ENCODE data around the gene SLC6A5.
A peak's percentile ranks its signal among the peaks of the same experiment; 100 is the strongest.

SLC6A5 gene

DNA sequence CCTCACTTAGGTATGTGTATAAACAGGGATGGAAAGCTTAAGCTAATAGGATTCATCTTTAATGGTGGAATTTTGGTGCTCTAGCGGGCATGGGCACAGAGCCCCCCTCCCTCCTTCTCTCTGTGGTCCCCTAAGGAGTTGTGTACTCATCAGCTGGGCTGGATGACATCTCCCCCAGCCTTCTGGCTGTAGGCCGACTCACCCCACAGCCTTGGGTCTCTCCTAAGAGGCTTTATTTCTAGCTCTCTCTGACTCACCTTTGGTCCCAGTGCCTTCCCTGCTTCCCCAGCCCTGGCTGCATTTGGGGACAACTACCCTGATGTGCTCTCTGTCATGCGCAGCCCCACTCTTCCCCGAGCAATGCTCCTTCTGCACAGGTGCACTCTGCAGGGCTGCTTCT is 26.9 kb downstream of the SLC6A5 start:
- DNase-seq = no peak

DNA sequence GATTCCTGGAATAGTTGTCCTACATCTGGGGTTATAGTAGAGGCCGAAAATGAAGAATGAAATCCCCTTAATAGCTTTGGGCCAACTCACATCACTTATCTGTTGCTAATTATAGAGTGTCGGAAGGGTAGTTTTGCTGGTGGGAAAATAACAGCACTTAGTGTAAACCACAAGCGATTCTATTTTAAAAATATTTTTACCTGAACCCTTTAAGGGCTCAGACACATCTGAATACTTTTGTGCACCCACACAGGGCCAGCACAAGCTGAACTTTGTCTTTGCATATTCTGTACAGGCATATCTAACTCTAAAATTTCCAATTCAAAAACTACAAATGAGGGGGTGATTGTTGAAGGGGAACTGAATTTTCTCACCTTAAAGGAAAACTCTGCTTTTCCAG is 27.6 kb downstream of the SLC6A5 start:
- no peak for DNase-seq

DNA sequence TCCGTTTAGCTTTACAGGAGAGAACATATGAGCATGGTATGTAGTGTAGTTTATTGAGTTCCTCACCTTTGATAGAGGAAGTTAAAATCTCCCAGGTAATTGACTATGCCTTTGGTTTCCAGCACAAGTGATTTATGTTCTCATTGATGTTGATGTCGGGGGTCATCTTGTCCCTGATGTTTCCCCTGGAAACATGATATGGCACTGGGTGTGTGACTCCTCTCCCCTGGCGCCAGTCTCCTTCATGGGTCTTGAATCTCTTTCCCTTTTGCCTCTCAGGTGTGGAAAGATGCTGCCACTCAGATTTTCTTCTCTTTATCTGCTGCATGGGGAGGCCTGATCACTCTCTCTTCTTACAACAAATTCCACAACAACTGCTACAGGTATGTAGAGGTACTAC is 28.3 kb downstream of the SLC6A5 start:
- DNase-seq = no peak

DNA sequence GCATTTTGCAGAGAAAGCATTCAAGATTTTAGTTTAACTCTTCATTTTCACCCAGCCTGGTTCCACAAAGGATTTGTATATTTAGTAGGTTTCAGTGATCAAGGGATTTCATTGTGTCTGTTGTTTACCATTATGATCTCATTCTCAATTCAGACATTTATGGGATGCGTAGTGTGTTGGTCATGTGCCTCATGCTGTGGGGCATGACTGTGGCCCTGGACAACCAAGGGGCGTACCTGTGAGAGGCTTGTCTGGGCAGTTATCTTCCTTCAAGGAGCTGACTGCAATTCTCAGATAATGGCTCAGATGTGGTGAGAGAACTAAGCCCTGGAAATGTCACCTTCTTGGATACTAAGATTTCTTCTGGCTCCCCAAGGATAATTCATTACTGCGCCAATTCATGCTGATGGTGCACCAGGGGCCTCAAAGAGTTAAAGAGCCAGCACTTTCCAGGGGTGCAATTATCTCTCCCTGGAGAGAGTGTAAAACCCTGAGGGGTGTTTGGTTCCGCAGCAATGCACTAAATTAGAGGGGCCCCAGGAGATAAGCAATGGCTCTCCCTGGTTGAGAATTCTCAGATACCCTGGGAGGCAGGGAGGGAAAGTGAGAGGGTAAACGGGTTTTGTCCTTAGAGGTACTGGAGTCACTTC is 32.2 kb downstream of the SLC6A5 start:
- DNase-seq = no peak

DNA sequence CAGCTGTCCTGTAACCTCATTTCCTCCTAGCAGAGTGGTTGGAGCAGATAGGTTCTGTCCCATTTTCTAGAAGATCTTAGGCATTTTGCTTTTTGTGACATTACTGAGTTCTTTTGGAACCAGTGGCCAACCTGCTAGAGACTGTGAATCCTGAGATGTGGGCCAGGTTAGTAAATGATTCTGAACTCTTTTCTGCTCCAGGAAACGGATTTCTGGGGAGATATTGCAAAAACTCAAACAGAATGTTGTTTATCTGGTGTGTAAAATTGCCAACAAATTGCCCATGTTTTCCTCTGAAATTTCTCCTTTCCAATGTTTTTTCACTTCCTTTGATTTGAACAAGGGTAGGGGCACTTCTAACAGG is 32.7 kb downstream of the SLC6A5 start:
- DNase-seq = no peak

DNA sequence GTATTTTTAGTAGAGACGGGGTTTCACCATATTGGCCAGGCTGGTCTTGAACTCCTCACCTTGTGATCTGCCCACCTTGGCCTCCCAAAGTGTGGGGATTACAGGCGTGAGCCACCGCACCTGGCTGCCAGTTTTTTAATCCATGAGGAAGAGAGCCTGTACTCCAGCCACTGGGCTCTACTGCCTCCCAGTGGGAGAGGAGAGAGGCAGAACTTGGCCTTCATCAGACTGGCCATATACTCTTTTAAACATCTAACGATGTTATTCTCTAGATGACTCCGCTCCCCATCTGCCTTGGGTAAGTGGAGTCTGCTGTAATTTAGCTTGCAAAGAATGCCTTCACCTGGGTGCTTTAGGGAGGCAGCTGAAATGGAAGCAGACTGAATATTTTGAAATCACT is 34.6 kb downstream of the SLC6A5 start:
- DNase-seq = no peak

DNA sequence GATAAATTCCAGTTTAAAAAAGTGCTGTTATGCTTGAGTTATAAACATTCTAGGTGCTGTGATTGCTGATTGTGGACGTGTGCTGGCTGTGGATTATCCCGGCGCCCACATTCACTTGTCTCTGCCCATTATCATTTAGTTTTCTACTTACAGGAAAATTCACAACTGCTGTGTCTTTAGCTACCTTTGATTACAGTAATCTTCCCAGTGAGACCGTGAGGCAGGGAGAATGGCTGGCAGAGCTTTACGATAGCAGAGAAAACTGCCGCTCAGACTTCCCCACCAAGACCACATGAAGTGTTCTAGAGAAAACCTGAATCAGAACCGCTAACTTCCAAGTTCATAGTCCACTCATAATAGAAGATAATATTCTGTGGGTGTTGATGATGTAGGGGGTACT is 35.4 kb downstream of the SLC6A5 start:
- DNase-seq = no peak

DNA sequence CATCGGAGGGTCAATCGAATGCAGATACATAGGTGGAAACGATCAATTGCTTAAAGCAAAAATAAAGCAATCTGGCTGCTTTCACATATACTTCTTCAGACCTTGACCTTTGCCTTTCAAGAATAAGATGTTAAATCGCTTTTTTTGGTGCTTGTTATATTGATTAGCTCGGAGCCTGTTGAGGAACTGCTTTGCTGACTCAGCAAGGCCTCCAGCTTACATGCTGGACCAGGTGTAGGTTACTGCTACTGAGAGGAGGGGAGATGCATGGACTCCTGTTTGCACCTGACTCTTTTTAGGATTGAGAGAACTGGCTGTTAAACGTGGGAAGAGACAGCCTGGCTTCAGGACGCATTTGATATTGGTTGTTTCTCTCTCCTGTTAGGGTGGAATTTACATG is 38.7 kb downstream of the SLC6A5 start:
- DNase-seq = no peak

DNA sequence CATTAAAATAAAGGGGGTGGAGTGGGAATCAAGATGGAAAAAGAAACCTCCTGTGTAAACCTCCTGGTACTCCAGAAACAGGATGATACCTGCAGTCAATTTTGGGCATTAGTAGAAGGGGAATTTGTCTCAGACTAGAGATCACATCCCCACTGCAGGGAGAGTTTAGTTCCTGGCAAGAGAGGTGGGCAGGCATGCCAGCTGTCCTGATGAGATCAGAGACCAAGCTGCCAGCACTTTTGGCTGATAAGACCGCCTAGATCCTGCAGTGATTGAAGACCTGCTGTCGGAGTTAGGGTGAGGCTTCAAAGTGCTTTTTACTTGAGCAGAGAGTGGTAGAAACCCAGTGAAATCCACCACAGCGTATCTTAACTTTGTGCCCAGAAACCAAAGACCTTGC is 40.3 kb downstream of the SLC6A5 start:
- DNase-seq = no peak

DNA sequence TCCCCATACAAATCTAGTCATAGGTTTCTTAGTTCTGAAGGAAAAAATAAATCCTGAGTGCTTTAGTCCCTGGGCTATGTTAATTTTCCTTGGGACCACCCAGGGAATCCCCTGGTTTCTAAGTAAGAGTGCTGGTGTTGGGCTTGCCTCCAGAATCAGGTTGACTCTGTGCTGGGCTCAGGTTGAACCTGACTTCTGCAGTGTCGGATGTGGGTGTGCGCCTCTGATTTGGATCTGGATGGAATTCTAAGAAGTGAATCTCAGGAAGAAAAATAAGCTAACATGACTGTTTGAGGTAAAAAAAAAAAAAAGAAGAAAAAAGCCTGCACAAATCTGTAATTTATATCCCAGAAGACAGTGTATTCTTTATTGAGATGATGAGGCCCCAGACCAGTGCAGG is 41.0 kb downstream of the SLC6A5 start:
- no peak for DNase-seq

DNA sequence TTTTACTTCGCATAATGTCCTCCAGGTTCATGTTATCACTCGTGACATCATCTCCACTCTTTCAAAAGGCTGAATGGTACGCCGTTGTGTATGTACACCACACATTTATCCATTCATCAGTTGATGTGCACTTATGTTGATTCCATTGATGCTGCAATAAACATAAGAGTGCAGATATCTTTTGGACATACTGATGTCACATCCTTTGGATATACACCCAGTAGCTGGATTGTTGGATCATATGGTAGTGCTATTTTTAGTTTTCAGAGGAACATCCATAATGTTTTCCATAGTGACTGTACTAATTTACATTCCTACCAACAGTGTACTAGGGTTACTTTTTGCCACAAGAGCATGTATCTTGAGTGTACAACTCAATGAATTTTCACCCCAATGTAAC is 45.0 kb downstream of the SLC6A5 start:
- no peak for DNase-seq

DNA sequence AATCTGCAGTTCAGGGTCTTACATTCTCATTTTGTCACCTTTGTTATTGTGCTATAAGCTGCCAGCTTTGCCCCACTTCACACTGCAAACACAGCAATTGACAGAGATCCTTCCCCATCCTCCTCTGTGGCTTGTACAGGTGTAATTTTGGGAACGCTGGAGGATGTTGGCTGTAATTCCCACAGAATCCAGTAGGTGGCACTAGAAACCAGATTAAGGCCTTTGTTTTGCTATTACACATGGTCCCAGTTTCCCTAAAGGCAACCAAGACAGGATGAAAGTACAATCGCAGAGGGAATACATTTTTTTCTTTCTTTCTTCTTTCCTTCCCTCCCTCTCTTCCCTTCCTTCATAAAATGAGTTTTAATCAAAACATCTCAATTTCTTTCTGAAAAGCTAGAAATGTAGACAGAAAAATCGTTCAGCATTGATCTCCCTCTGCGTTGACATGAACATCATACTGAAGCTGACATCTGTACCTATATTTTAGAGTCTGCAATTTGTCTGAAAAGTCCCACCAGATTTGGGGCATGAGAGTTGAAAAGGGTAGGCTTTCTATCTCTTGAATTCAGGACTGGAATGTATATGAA is 48.7 kb downstream of the SLC6A5 start:
- peak; percentile 27 to 50 for DNase-seq

DNA sequence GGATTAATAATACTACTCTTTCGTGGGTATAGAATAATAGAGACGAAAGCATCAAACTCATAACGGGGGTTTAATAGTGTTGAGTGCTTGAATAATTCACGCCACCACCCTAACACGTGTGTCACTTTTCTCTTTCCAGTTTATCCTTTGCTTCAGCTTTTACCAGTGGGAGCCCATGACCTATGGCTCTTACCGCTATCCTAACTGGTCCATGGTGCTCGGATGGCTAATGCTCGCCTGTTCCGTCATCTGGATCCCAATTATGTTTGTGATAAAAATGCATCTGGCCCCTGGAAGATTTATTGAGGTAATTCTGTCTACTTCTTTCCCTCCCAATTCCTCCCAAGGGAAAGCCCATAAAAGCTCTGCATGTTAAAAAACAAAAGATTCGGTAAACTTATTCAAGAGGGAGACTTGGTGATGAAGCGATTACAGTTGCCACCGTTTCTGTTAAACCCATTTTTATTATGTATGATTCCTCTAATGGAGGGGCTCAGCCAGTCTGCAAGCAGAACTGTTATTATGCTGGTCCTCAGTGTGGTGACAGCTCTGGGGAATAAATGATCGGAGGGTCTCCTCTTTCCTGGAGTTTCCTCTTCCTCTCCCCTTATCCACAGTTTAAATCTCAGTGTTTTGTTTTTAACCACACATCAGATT is 52.9 kb downstream of the SLC6A5 start:
- no peak for DNase-seq

DNA sequence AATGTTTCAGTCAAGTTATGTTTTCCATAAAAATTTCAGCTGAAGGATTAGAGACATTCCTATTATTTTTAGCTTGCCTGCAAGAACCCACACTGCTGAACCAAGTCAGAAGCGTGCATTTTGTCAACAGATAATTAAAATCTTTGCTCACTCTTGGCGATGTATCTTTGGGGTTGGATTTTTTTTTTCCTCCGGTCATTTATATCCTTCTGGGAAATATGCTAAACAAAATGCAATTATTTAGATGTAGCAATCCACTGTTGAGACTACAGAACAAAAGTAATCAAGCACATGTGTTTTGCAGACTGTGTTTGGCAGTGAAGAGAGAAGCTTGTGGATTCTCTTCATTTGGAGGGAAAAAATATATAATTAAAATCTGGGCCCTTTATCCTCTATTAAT is 54.6 kb downstream of the SLC6A5 start:
- no peak for DNase-seq

DNA sequence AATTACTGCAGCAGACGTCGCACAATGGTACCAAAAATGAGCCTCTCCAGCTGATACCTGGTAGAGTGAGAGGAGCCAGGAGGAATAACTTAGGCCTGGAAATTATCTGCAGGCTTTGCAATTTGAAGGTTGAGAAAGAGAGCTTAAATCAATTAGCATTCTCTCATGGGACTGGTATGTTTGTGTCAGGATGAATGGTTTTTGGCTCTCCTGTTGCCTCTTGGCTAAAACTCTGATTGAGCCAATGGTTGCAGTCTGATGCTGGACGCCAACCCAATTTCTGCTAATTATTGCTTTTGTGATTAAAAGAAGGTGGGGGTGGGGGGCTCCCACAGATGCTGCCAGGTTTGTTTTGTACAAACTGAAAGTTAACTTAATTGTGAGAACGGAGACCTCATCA is 57.5 kb downstream of the SLC6A5 start:
- no peak for DNase-seq

DNA sequence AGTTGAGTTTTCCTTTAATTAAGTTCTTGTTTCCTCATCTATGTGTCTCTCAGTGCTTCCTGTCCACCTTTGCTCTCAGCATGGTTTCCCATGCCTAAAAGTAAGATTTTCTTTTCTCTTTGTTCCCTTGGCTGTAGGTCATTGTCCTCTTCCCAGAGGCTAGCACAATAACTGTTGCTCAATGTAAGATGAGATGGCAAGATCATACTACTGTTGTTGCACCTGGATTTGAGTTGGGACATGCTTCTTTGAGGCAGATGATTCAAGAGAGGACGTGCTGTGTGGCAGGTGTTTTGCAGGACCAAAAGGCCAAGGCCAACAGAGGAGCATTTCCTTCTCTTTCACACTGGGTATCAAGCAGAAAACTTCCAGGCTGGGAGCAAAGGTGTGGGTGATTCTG is 58.7 kb downstream of the SLC6A5 start:
- DNase-seq = no peak

DNA sequence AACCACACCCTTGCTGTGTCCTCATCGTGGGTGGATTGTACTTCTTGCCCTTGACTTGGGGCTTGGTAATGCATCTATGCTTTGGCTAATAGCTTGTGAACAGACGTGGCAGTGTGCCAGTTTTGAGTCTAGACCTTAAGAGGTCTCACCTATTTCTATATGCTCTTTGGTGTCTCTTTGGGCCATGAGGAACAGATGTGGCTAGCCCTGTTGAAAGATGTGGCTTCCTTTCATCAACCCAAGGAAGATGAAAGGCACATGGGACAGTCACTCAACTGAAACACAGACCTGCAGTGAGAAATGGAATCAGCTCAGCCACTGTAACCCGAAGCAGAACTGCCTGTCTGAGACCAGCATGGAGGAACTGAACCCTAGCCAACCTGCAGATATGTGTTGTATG is 62.0 kb downstream of the SLC6A5 start:
- no peak for DNase-seq

DNA sequence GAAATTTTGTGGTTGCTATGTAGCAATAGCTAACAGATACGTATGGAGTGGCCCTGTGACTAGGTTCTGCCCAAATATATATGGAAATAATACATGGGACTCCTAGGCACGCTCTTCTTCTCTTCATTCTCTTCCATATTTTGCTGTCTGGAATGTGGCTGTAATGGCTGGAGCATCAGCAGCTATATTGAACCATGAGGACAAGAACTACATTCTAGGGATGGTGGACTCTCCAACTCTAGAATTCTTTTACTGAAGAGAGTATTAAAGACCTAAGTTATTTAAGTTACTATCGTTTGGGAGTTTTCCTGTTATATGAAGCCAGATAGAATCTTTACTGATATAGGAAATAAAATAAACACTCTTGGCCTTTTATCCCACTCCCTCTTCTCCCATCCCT is 62.4 kb downstream of the SLC6A5 start:
- DNase-seq = no peak

DNA sequence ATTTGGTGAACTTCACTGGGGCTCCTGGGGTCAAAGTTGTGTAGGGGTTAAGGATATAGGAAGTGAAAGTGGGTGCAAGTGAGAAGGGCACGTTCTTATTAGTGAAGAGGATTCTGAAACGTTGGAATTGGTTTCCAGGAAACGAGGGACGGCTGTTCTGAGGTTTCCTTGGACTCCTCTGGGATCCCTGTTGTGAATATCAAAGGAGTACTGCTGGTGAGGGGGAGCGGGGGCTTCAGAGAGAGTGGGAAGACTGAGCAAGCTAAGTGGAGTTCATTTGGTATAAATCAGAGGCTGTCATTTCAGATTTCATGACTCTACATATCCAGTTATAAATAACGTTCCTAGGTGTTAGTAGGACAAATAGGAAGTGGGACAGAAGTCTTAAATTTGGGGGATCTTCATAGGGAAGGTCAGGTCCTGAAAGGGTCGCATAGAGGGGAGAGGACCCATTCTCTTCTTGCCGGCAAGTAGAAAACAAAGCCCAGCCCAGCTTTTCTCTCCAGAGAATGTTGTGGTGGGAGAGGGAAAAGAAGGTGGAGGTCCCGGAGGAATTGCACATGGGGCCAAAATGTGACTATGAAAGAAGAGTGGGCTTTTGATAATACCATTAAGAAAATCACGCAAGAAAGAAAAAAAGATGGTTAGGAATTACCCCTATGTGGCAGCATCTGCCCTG is 68.9 kb downstream of the SLC6A5 start:
- DNase-seq = no peak

DNA sequence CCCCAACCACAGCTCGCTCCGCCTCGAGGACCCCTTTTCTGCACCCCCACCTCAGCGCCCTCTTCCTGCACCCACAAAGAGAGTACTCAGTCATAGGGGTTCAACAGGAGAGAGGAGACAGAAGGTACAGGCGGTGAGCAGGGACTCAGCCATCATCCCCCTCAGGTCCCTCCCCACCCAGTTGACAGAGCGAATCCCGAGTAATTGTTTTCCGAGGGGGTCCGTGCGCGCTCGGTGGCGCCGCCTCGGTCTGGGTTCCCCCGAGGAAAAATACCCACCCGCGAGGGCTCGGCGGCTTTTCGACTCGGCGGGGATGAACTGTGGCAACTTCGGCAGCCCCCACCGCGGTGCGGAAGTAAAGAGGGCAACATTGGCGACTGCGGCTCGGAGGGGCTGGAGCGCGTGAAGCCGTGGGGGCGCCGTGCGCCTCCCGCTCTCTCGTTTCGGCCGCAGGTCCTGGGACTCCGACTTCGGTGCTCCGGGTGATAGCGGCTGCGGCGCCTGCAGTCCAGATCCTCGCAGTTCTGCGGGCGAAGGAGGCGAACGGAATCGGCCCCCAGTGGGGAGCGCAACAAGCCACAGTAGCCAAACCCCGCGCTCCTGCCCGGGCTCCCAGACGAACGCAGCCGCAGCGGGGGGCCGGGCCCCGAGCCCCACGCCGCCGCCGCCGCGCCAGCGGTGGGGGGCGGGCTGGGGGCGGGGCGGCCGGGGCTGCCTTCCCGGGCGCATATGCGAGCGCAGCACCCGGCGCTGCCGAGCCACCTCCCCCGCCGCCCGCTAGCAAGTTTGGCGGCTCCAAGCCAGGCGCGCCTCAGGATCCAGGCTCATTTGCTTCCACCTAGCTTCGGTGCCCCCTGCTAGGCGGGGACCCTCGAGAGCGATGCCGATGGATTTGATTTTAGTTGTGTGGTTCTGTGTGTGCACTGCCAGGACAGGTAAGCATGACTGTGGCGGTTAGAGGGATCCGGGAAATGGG is 69.7 kb downstream of the SLC6A5 start, which contains the start of gene NELL1:
Gene NELL1, plus strand, starts transcription at position 743 of the 976 bp plus-strand sequence.
- peak in 1 of 2 experiments; percentile 9 for DNase-seq

DNA sequence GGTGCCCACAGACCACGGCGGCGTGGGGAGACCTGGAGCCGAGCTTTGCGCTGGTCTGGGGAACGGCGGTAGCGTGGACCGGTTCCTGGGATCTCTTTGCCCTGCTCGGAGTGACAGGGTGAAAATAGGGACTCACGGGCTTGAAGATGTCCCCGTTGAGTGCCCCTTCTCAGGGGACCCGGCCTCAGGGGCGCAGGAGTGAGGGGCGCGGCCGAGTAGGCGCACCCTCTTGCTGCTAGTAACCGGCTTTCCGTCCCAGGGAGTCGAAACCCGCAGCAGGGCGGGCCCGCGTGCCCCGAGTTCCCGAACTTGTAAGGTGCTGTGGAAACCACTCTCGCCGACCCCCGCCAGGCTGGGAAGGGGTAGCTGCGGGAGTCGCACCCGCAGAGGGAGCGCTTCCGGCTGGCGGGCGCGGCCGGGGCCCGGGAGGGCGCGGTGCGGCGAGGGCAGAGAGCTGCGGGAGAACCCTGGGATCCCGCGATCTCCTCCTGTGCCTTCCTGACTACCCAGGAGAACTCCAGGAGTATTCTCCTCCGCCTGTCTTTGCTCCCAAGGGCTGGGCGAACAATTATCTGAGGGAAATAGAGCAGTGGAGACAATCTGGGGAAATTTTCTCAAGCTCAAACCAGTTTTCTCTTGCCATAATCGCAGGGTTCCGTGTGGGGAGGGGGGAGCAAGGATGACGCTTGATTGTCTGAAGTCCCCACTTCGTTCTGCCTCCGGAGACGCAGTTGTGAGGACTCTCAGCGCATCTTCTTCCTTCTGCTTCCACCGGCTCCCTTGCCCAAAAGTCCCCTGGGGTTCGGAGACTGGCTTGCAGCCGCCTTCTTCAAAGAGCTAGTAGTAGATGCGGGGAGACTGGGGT is 70.6 kb downstream of the SLC6A5 start:
- DNase-seq = no peak

DNA sequence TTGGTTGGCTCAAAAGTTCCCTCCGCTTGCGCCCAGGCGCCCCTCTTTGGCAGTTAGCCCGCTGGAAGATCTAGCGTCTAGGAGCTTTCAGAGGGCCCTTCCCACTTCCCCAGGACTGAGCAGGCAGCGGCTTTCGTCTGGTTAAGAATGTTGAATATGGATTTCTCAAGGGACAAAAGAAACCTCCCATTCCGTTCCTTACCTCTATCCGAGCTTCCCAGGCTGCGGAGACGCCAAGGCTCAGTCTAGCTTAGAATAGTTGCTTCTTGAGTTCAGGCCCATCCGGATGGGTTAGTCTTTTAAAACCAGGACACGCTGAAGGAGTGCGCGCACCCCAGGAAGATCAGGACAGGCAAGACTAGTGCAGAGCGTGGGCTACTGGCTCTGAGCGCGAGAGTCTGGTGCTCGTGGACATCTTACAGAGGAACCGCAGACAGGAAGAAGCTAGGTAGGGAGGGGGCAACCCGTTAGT is 71.6 kb downstream of the SLC6A5 start:
- no peak for DNase-seq

All from Kasumi-1 (cell line).